HG02938 (cell line): ENCODE measurements around the gene MICALL1.

Experiments
- ATAC-seq: cut with Tn5 transposase; IDR thresholded peaks from one replicate; pipeline ENCODE4 v1.9.1; 2021; ENCODE audit warnings: mild to moderate bottlenecking, moderate library complexity; ENCODE audit not compliant: unreplicated experiment

The MICALL1 gene

DNA sequence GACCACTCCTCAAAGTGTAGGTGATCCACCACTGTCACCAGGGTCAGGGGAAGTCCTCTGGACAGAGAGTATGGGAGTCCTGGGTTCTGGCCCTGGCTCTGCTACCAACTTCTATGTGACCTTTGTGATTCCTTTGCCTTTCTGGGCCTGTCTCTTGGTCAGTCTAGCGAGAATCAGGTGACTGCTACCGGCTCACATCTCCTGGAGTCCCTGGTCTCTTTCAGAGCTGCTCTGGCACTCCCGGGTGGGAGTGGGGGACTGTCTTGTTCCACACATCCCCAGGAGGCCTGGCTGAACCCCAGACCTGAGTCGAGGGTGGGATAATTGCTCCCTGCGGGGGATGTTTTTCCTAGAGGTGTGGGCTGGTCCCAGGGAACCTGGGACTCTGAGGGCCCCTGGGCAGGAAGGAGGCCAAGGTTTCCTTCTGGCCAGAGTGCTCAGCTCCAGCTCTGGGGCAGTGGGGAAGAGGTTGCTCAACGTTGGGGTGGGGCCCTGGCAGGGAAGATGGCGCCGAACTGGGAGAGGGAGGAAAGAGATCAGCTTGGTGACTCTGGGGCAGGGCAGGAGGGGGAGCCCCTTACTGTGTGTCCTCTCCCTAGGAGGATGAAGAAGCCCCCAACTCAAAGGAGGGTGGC is 76.2 kb downstream of the MICALL1 start:
- no peak for ATAC-seq

DNA sequence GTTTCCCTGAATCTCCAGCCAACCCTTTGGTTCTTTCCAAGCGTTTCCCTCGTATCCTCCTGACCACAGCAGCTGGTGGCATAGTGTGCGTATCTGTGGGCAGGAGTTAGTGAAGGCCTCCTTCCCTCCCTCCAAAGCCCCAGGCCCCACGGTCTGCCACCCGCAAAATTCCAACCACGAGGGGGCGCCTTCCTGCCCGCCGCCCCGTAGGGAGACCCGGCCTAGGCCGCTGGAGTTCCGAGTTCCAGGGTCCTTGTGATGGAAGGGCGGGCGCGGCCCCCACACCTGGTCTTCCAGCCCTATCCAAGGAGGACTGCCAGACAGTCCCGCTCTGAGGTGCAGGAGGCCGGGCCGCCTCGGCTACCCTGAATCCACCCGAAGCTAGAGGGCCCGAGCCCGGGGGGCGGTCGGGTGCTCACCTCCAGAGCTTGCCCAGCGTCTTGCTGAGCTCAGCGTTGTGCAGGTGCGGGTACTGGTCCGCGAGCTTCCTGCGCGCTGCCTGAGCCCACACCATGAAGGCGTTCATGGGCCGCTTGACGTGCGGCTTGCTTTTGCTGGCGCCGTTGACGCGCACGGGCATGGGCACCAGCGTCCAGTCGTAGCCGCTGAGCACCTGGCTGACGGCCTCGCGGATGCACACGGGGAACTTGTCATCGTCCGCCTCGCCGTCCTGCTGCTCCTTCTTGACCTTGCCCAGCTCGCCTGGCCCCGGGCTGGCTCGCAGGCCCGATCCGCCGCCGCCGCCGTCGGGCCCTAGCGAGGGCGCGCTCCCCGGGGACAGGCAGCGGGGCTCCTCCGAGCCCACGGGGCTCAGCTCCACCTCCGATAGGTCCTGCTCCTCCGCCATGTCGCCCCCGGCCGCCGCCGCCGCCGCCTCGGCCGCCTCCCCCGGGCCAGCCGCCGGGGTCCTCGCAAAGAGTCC is 77.1 kb downstream of the MICALL1 start:
- ATAC-seq = no peak

DNA sequence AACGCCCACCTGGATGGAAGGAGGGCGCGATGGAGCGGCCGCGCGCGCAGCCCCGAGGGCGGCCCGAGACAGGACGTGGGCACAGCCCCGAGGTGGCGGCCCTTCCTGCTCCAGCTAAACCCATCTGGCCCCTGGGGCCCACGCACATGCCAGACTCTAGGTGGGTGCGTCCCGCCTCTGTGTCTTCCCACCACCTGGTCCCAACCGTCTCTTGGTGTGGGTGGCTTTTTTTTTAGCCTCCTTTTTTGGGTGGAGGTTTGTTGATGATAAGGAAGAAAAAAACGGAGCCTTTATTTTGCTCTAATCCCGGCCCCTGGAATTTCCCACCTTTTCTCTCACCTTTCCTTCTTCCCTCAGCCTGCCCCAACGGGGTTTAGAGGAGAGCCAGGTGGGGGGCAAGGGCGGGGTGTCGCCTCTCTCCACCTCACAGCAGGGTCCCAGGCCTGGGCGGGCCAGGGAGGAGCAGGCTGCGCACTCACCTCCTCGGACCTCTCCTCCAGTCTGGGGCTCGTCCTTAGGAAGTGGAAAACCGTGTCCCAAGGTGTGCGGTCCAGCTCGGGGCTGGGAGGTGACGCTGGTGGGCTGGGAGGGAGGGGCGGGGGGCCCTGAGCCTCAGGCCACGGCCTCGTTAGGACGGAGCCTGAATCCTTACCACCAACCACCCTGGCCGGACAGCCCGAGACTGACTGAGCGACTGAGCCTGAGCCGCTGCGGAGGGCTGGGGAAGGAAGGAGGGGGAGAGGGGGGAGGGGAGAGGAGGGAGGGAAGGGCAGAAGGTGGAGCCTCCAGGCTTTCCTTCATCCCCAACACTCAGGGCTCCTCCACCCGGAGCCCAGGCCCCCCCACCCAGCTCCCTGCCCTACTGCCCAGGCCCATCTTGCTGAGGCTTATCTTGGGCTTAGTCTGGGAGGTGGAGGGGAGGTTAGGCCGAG is 78.0 kb downstream of the MICALL1 start, which contains the start of gene SOX10:
SOX10 (minus strand) TSS at position 696 of the 932 bp plus-strand sequence. CDS start 771 bp downstream, outside the sequence.
- ATAC-seq = no peak

DNA sequence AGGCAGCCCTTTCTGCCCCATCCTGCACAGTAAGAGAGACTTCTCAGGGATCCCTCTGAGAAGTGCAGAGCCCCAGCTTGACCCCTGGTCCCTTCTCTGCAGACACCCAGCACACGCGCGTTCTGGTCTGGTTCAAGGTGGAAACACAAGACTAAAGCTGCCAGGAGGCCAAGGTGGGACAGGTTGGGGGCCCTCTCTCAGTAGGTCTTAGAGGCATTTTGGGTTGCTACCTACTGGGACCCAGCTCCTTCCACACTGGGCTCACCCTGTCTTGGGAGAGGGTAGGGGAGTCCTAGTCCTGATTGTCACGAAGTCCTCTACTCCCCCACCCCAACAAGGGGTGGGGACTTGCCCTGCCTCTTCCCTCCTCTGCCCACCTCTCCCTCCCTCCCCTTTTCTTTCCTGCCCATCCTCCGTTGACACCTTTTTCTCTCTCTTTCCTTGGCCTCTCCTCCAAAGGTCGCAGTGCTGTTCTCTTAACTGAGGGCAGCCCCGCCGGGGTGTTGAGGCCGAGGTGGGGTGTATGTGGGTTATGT is 79.0 kb downstream of the MICALL1 start:
- ATAC-seq = no peak

DNA sequence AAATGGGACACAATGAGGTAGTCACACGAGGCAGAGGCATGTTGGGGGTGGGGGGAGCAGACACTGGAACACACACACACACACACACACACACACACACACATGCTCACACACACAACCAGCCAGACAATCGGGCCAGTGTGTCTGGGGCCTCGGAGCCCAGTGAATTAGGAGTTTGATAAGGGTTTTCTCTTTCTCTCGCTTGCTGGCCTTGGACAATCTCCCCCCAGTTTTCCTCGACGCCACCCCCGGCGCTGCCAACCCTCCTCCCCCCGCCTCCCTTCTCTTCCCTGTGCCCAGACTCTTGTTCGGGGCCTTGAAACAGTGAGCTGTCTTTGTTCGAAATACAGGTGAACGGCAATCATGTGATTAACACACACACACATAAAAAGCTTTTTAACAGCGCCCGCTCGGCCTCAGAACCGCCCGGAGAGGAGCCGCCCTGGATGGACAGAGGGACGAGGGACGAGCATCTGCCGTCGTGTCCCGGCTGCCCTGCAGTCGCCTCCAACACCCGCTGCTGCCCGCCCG is 79.7 kb downstream of the MICALL1 start:
- no peak for ATAC-seq

GRCh38 chr22:37986371-37986770 is 80.3 kb downstream of the MICALL1 start:
- no peak for ATAC-seq

DNA sequence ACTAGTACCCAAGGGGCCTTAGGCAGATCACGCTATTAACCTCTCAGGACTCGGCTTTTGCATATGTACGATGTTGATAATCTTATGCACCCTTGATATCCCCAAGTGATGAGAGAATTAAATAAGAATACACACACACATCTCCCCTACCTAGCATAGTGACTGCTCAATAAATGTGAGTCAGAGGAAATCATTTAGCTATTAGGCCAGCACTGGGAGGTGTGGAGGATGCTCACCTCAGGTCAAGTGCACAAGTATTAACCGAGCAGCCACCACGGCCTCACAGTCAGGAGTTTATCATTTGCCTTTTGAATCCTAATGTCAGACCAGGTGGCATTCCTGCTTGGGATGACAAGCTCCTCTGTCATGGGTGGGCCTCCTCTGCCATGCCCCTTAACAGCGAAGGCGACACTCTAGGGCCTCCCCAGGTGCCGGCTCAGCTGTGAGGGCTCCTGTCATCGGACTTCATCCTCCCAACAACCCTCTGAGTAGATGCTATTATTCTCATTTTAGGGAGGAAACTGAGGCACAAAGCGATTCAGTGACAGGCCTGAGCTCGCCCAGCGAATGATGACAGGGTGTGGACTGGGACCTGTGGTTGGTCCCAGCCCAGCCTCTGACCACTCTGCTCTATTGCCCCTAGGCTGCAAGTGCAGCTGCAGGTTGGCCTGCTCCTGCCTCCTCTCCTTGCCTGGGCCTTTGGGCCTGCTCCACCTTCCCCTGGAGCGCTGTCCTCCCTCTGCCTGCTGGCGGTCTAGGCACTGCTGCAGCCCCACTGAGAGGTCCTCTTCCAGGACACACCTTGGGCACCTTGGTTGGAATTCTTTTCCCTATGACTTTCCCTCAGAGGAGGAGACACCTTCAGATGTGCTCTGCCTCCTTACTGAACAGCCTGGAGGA is 83.3 kb downstream of the MICALL1 start:
- ATAC-seq = no peak

- no peak for ATAC-seq
These were observed 84.2 kb downstream of the MICALL1 start for GRCh38 chr22:37990301-37990700.

GRCh38 chr22:37990862-37991261 is 84.8 kb downstream of the MICALL1 start:
- no peak for ATAC-seq

- ATAC-seq = no peak
These were observed 85.8 kb downstream of the MICALL1 start for GRCh38 chr22:37991731-37992442.
